ENCODE results near the gene KIDINS220. TPM values are rescaled to one million over a fixed set of nuclear protein-coding genes. Genes with fewer than 3 reads are reported as not detected.

KIDINS220 gene
- total and polyA plus RNA-seq, 9 donors = 39.9 to 70.0 (median 53.5) TPM

DNA sequence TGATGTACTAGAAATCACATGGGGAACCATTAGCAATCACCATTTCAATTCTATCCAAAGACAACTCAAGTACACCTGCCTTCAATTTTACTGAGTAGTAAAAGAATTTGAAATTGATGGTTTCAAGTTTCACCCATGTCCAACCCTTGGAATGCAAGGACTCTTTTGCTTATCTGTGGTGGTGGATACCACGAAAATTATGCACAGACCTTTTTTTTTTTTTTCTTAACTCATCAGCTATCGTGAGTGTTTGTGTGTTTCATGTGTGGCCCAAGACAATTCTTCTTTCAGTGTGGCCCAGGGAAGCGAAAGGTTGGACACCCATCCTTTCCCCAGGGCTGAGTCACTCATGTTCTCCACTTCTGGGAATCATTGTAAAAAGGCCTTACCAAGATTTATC, 132.5 kb downstream of the KIDINS220 start:
- Histone ChIP-seq H3K9me3 (replicated peaks; ENCODE audit: control insufficient read depth, low read depth, low read length) (no peaks in the 10 kb centered on the region), H3K27ac (ENCODE audit: low read length) (no peak overlapping the region), H3K4me1 (ENCODE audit: control insufficient read depth, insufficient read depth, low read length) (no peaks in the 10 kb centered on the region), H3K27me3 (ENCODE audit: control insufficient read depth, insufficient read depth, low read length) (no peaks in the 10 kb centered on the region), H3K4me3 (ENCODE audit: low read length) (no peak overlapping the region), H3K36me3 (ENCODE audit: control insufficient read depth, insufficient read depth, low read length) (no peaks in the 10 kb centered on the region)
- DNase-seq = no peak
- no CpG with 5 or more reads among the region's 3 CpGs for WGBS (ENCODE audit: insufficient coverage)

DNA sequence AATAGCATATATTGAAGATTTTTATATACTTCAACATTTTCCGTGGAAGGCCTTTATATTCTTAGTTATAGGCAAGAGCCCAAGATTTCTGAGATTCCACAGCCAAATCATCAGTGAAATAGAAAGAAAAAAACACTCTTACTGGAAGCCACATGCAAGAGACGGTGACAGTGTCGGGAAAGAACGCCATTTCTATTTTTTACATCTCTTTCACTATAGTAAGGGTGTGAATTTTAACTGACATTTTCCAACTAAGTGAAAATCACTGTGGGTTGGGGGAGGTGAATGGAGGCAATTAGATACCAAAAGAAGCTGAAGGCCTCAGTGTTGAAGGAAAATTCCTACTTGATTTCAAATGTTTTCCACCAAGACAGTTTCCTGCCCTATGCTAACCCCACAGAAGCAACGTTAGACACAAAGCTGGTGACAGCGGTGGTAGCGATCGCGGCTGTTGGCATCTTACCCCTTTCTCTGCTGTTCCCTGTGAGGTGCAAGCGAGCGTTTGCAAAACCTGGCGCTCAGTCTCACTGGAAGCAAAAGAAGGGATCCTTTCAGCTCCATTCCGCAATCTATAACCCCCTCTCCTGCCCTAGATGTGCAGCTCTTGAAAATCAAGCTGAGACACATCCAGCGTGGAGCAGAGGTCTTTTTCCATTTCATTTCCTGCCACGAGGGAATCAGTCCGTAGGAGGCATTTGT, 135.6 kb downstream of the KIDINS220 start:
- no peak overlapping the region for H3K27ac ChIP-seq (ENCODE audit: low read length)
- no peak for DNase-seq
- H3K4me1 ChIP-seq (ENCODE audit: control insufficient read depth, insufficient read depth, low read length) = no peaks in the 10 kb centered on the region
- no peaks in the 10 kb centered on the region for H3K9me3 ChIP-seq (replicated peaks; ENCODE audit: control insufficient read depth, low read depth, low read length)
- WGBS (ENCODE audit: insufficient coverage) = 88% methylated on average over 12 of the region's 16 CpGs
- H3K27me3 ChIP-seq (ENCODE audit: control insufficient read depth, insufficient read depth, low read length) = no peaks in the 10 kb centered on the region
- no peaks in the 10 kb centered on the region for H3K36me3 ChIP-seq (ENCODE audit: control insufficient read depth, insufficient read depth, low read length)
- H3K4me3 ChIP-seq (ENCODE audit: low read length) = no peak overlapping the region

DNA sequence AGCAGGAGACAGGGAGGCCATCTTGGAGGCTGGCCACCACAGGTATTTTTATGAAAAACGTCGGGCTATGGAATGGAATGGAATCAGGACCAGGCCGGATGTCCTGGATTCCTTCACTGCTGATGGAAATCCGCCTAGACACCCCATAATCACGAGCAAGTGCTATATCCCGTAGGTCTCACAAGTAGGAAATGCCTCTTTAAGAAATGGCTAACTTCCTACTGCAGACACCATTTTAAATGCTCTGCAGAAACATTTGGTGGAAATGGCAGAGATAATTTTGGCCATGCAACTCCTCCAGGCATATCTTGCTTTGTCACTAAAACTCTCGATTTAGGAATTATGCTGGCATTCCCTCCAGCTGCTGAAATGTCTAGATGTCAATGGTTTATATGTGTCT, 137.6 kb downstream of the KIDINS220 start:
- no CpG with 5 or more reads among the region's 7 CpGs for WGBS (ENCODE audit: insufficient coverage)
- H3K4me3 ChIP-seq (ENCODE audit: low read length) = no peak overlapping the region
- no peaks in the 10 kb centered on the region for H3K36me3 ChIP-seq (ENCODE audit: control insufficient read depth, insufficient read depth, low read length)
- DNase-seq = no peak
- no peaks in the 10 kb centered on the region for H3K4me1 ChIP-seq (ENCODE audit: control insufficient read depth, insufficient read depth, low read length)
- no peaks in the 10 kb centered on the region for H3K27me3 ChIP-seq (ENCODE audit: control insufficient read depth, insufficient read depth, low read length)
- no peak overlapping the region for H3K27ac ChIP-seq (ENCODE audit: low read length)
- H3K9me3 ChIP-seq (replicated peaks; ENCODE audit: control insufficient read depth, low read depth, low read length) = no peaks in the 10 kb centered on the region

DNA sequence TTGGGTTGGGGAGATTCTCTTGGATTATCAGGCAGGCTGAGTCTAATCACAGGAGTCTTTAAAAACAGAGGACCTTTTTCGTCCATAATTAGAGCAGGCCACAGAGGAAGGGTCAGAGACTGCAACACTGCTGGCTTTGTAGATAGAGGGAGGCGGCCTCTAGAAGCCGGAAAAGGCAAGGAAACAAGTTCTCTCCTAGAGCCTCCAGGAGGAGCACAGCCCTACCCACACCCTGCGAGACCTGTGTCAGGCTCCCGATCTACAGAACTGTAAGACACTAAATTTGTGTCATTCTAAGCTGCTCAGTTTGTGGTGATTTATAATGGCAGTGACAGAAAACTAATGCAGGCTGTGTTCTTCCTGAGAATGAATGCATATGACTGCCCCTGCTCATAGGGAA, 140.2 kb downstream of the KIDINS220 start:
- no peak for DNase-seq
- Histone ChIP-seq H3K4me3 (ENCODE audit: low read length) (no peak overlapping the region), H3K9me3 (replicated peaks; ENCODE audit: control insufficient read depth, low read depth, low read length) (no peaks in the 10 kb centered on the region), H3K36me3 (ENCODE audit: control insufficient read depth, insufficient read depth, low read length) (no peaks in the 10 kb centered on the region), H3K27me3 (ENCODE audit: control insufficient read depth, insufficient read depth, low read length) (peaks cover 10% of the 10 kb centered on the region), H3K27ac (ENCODE audit: low read length) (no peak overlapping the region), H3K4me1 (ENCODE audit: control insufficient read depth, insufficient read depth, low read length) (peaks cover 4% of the 10 kb centered on the region)
- 100% methylated on average over 3 of the region's 5 CpGs for WGBS (ENCODE audit: insufficient coverage)

DNA sequence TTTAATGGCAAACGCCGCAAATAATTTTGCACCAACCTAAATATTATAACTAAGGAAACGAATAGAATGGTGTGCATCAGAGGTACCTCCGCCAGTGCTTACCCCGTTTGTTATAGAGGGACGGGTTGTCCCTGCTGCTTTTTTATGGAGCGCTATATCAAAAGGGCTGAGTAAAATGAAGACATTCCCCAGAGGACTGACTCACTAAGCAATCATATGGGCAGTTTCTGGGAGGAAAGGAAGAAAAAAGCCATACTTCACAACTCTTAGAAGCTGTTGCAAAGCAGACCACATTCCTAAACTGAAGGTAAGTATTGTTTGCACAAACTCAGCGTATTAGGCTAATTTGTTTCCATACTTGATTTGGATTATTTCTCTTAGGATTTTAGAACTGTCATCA, 142.7 kb downstream of the KIDINS220 start:
- DNase-seq = no peak
- WGBS (ENCODE audit: insufficient coverage) = no CpG with 5 or more reads among the region's 8 CpGs
- Histone ChIP-seq H3K36me3 (ENCODE audit: control insufficient read depth, insufficient read depth, low read length) (no peaks in the 10 kb centered on the region), H3K4me3 (ENCODE audit: low read length) (no peak overlapping the region), H3K4me1 (ENCODE audit: control insufficient read depth, insufficient read depth, low read length) (peaks cover 4% of the 10 kb centered on the region), H3K27ac (ENCODE audit: low read length) (no peak overlapping the region), H3K9me3 (replicated peaks; ENCODE audit: control insufficient read depth, low read depth, low read length) (no peaks in the 10 kb centered on the region), H3K27me3 (ENCODE audit: control insufficient read depth, insufficient read depth, low read length) (peaks cover 13% of the 10 kb centered on the region)

DNA sequence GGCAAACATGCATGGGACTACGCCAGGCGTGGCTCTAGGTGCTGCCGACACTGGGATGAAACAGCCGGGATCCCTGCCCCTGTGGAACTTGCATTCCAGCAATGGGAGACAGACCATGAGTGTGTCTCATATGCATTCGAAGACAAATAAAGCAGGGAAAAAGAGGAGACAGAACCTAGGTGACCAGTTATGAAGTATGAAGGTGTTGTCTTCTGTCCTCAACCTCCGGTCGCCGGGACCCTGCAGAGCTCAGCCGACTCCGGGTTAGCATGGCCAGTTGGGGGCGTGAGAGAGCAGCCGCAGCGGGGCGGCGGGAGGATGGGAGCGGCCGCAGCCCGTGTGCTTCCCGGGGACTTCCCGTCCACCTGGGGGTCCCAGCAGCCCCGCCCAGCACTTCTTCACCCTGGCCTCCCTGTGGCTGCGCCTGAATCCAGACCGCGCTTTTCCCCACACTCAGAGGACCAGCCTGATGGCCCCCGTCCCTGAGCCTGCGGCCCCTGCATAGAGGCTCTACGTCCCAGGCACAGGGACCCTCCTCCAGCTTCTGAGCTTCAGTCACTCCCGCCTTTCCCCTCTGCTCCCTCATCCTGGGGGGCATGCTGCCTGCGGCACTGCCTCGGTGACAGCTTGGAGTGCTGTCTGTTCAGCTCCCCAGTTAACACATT, 144.1 kb downstream of the KIDINS220 start:
- H3K27me3 ChIP-seq (ENCODE audit: control insufficient read depth, insufficient read depth, low read length) = peaks cover 13% of the 10 kb centered on the region
- no peaks in the 10 kb centered on the region for H3K9me3 ChIP-seq (replicated peaks; ENCODE audit: control insufficient read depth, low read depth, low read length)
- H3K4me1 ChIP-seq (ENCODE audit: control insufficient read depth, insufficient read depth, low read length) = peaks cover 4% of the 10 kb centered on the region
- WGBS (ENCODE audit: insufficient coverage) = 21% methylated on average over 29 of the region's 30 CpGs
- H3K4me3 ChIP-seq (ENCODE audit: low read length) = no peak overlapping the region
- no peaks in the 10 kb centered on the region for H3K36me3 ChIP-seq (ENCODE audit: control insufficient read depth, insufficient read depth, low read length)
- no peak overlapping the region for H3K27ac ChIP-seq (ENCODE audit: low read length)
- no peak for DNase-seq

DNA sequence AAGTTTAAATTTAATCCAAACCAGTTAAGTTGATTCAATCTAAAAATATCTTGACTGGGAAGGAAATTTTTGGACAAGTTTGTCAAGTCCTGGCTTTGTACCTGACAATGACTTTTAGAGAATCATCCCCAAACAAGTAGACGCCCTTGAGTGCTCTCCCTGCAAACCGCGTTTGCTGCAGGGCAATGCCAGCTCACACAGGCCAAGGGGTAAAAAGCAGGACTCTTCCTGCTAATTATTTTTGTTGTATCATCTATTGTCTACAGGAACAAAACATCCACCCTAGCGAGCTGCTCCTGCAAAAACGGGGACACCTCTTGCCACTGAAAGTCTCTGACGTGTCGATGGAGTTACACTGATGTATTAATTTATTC, 144.6 kb downstream of the KIDINS220 start:
- H3K36me3 ChIP-seq (ENCODE audit: control insufficient read depth, insufficient read depth, low read length) = no peaks in the 10 kb centered on the region
- no peaks in the 10 kb centered on the region for H3K9me3 ChIP-seq (replicated peaks; ENCODE audit: control insufficient read depth, low read depth, low read length)
- peaks cover 13% of the 10 kb centered on the region for H3K27me3 ChIP-seq (ENCODE audit: control insufficient read depth, insufficient read depth, low read length)
- H3K4me1 ChIP-seq (ENCODE audit: control insufficient read depth, insufficient read depth, low read length) = peaks cover 4% of the 10 kb centered on the region
- WGBS (ENCODE audit: insufficient coverage) = 73% methylated on average over 3 of the region's 7 CpGs
- no peak for DNase-seq
- no peak overlapping the region for H3K4me3 ChIP-seq (ENCODE audit: low read length)
- H3K27ac ChIP-seq (ENCODE audit: low read length) = no peak overlapping the region

DNA sequence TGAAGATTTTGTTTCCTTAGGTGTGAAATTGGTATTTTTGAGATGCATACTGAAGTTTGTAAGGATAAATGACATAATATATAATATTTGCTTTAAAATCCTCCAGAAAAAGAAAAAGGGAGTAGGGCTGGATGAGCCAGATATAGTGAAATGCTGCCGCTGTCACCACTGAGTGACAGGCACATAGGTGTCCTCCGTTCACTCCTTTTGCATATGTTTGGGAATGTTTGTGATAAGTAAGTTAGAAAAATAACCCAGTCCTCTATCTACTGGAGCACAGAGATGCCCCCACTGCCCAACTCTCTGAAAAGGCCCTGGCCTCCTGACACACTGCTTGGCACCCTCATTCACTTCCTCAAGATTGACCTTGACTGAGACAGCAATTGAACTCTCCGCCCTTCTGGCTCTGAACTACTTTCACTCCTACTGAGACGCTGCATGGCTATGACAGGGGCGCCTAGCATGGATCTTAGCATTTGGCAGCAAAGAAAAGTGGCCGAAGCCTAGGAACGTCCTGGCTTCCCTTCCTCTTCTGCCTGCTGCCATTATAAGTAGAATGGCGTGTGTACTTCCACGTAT, 145.5 kb downstream of the KIDINS220 start:
- DNase-seq = no peak
- Histone ChIP-seq H3K36me3 (ENCODE audit: control insufficient read depth, insufficient read depth, low read length) (no peaks in the 10 kb centered on the region), H3K4me3 (ENCODE audit: low read length) (no peak overlapping the region), H3K9me3 (replicated peaks; ENCODE audit: control insufficient read depth, low read depth, low read length) (no peaks in the 10 kb centered on the region), H3K27me3 (ENCODE audit: control insufficient read depth, insufficient read depth, low read length) (peaks cover 13% of the 10 kb centered on the region), H3K4me1 (ENCODE audit: control insufficient read depth, insufficient read depth, low read length) (peaks cover 4% of the 10 kb centered on the region), H3K27ac (ENCODE audit: low read length) (no peak overlapping the region)
- 100% methylated on average over 2 of the region's 9 CpGs for WGBS (ENCODE audit: insufficient coverage)

DNA sequence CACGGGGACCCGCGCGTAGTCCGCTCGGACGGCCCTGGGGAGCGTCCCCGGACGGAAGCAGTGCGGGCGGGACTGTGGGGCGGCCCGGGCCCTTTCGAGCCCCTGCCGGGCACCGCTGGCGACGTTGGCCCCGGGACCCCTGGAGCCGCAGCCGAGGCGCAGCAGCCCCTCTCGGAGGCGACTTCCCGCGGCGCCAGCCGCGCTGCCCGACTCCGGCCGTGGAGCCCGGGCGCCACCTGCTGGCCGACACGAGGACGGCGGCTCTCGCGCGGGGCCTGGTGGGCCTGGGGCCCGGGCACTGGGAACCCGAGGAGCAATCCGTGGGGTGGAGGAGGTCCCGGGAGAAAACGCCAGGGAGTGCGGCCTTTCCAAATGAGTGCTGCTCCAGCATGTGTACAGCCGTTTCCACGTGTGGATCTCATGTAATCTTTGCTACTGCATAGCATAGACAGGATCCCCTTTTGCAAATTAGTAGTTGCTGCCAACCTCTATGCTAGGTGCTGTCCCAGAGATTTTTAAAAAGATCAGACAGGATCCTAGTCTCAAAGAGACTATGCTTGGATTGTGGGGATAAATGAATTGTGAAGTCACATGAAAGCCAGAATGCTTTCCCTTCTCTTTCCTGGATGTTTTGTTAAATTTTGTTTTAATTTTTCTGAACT, 151.6 kb downstream of the KIDINS220 start:
- peak; percentile 69 for DNase-seq
- Histone ChIP-seq H3K27ac (ENCODE audit: low read length) (no peak overlapping the region), H3K9me3 (replicated peaks; ENCODE audit: control insufficient read depth, low read depth, low read length) (no peaks in the 10 kb centered on the region), H3K4me3 (ENCODE audit: low read length) (peak overlapping the region; percentile 44), H3K36me3 (ENCODE audit: control insufficient read depth, insufficient read depth, low read length) (no peaks in the 10 kb centered on the region), H3K4me1 (ENCODE audit: control insufficient read depth, insufficient read depth, low read length) (peaks cover 21% of the 10 kb centered on the region), H3K27me3 (ENCODE audit: control insufficient read depth, insufficient read depth, low read length) (peaks cover 20% of the 10 kb centered on the region)
- WGBS (ENCODE audit: insufficient coverage) = under 1% methylated on average over 41 of the region's 50 CpGs
